HEK293 (cell line): ENCODE data around the gene OR2B6.
"Not testable (repeated sequence)": the region's sequence is repeated elsewhere in the genome, so short reads cannot be mapped to it uniquely, and the experiment has no call there.

Experiments used
- CTCF ChIA-PET: fragments of 350-600 bp; formaldehyde crosslinking; extraction: SDS; loops from one replicate; lab custom pipeline; 2021; ENCODE audit warnings: antibody characterized with exemption; lab: Yijun Ruan, JAX
- POLR2A ChIA-PET: fragments of 300-600 bp; formaldehyde crosslinking; extraction: SDS; loops from one replicate; lab custom pipeline; 2020; ENCODE audit warnings: antibody characterized with exemption, inconsistent platforms; lab: Yijun Ruan, JAX
- H3K27ac ChIP-seq: fragments of 200-500 bp; sonication (Bioruptor generic); 2 replicates; pipeline ENCODE4 v1.5.1; 2014; ENCODE audit warnings: low read depth, low read length, control low read depth, inconsistent platforms; ENCODE audit errors: extremely low read depth
- H3K36me3 ChIP-seq, 2 experiments: fragments of 200-500 bp in 1 of 2; sonication (Bioruptor generic) in 1 of 2; 1 replicate in 1 of 2; 2 replicates in 1 of 2; pipeline ENCODE4 v1.5.1; 2014 to 2017; ENCODE audit warnings: inconsistent platforms in 2 of 2, low read length in 2 of 2; ENCODE audit not compliant: control insufficient read depth in 2 of 2, insufficient read depth in 1 of 2
- H3K4me1 ChIP-seq: fragments of 200-500 bp; sonication (Bioruptor generic); 2 replicates; pipeline ENCODE4 v1.5.1; 2014; ENCODE audit warnings: mild to moderate bottlenecking, low read length, inconsistent platforms; ENCODE audit not compliant: control insufficient read depth, insufficient read depth
- H3K4me3 ChIP-seq: 2 replicates; pipeline ENCODE4 v1.5.1; 2011; ENCODE audit warnings: low read depth, mild to moderate bottlenecking, control low read depth, low read length, moderate library complexity
- H3K9me3 ChIP-seq: fragments of 200-500 bp; sonication (Bioruptor generic); 2 replicates; pipeline ENCODE4 v1.5.1; 2014; ENCODE audit warnings: low read depth, low read length, inconsistent platforms; ENCODE audit not compliant: control insufficient read depth, insufficient read depth
- BCL11B ChIP-seq: fragments of 450-650 bp; formaldehyde crosslinking; IDR thresholded peaks from 2 replicates; pipeline ENCODE4 v1.5.1; 2016; ENCODE audit warnings: low read depth, missing biosample characterization, missing genetic modification characterization
- BCL6B ChIP-seq: fragments of 450-650 bp; formaldehyde crosslinking; IDR thresholded peaks from 2 replicates; pipeline ENCODE4 v1.5.1; 2017; ENCODE audit warnings: missing biosample characterization, missing genetic modification characterization
- HOXC10 ChIP-seq: sonication (generic); formaldehyde crosslinking; IDR thresholded peaks from 2 replicates; pipeline ENCODE4 v1.8.1; 2023; ENCODE audit warnings: mild to moderate bottlenecking, missing genetic modification reagents
- KLF16 ChIP-seq: fragments of 450-650 bp; formaldehyde crosslinking; IDR thresholded peaks from 2 replicates; pipeline ENCODE4 v1.5.1; 2017; ENCODE audit warnings: missing biosample characterization, missing genetic modification characterization
- PRDM1 ChIP-seq: fragments of 450-650 bp; formaldehyde crosslinking; IDR thresholded peaks from 2 replicates; pipeline ENCODE4; 2016; ENCODE audit warnings: missing biosample characterization, missing genetic modification characterization
- ZBTB21 ChIP-seq: fragments of 450-650 bp; formaldehyde crosslinking; IDR thresholded peaks from 2 replicates; pipeline ENCODE4 v1.5.1; 2017; ENCODE audit warnings: missing biosample characterization, missing genetic modification characterization
- ZNF16 ChIP-seq: fragments of 450-650 bp; formaldehyde crosslinking; IDR thresholded peaks from 2 replicates; pipeline ENCODE4 v1.5.1; 2016; ENCODE audit warnings: low read depth, missing biosample characterization, missing genetic modification characterization
- ZNF2 ChIP-seq: fragments of 450-650 bp; formaldehyde crosslinking; IDR thresholded peaks from 2 replicates; pipeline ENCODE4 v1.5.1; 2016; ENCODE audit warnings: missing biosample characterization, missing genetic modification characterization
- ZNF274 ChIP-seq, 2 experiments: fragments of 200-500 bp in 1 of 2; fragments of 450-650 bp in 1 of 2; sonication (Bioruptor generic) in 1 of 2; formaldehyde crosslinking in 1 of 2; IDR thresholded peaks; 2 replicates each; pipeline versions ENCODE4 v1.5.1 to v1.6.1; 2014 to 2016; ENCODE audit warnings: borderline replicate concordance in 1 of 2, inconsistent platforms in 1 of 2, low read length in 1 of 2, missing biosample characterization in 1 of 2, missing genetic modification characterization in 1 of 2
- ZNF549 ChIP-seq: fragments of 450-650 bp; IDR thresholded peaks from 2 replicates; pipeline ENCODE4 v1.5.1; 2018; ENCODE audit warnings: missing biosample characterization, missing genetic modification characterization, mild to moderate bottlenecking, inconsistent platforms, moderate library complexity
- ZNF600 ChIP-seq: fragments of 450-650 bp; formaldehyde crosslinking; IDR thresholded peaks from 2 replicates; pipeline ENCODE4 v1.5.1; 2016; ENCODE audit warnings: missing biosample characterization, missing genetic modification characterization
- ZNF629 ChIP-seq: fragments of 450-650 bp; formaldehyde crosslinking; IDR thresholded peaks from 2 replicates; pipeline ENCODE4 v1.5.1; 2017; ENCODE audit warnings: missing biosample characterization, missing genetic modification characterization
- ZNF660 ChIP-seq: fragments of 450-650 bp; IDR thresholded peaks from 2 replicates; pipeline ENCODE4 v1.5.1; 2018; ENCODE audit warnings: missing biosample characterization, mild to moderate bottlenecking, missing genetic modification characterization
- ZNF692 ChIP-seq: fragments of 450-650 bp; formaldehyde crosslinking; IDR thresholded peaks from 2 replicates; pipeline ENCODE4 v1.5.1; 2016; ENCODE audit warnings: missing biosample characterization, missing genetic modification characterization
- ZSCAN5A ChIP-seq: fragments of 450-650 bp; formaldehyde crosslinking; IDR thresholded peaks from 2 replicates; pipeline ENCODE4 v1.5.1; 2016; ENCODE audit warnings: missing biosample characterization, missing genetic modification characterization
- TF ChIP-seq, protein P1 (sequence below): fragments of 450-650 bp; formaldehyde crosslinking; IDR thresholded peaks from 2 replicates; pipeline ENCODE4 v1.5.1; 2016; ENCODE audit warnings: missing biosample characterization, missing genetic modification characterization, low read depth

OR2B6 gene

DNA sequence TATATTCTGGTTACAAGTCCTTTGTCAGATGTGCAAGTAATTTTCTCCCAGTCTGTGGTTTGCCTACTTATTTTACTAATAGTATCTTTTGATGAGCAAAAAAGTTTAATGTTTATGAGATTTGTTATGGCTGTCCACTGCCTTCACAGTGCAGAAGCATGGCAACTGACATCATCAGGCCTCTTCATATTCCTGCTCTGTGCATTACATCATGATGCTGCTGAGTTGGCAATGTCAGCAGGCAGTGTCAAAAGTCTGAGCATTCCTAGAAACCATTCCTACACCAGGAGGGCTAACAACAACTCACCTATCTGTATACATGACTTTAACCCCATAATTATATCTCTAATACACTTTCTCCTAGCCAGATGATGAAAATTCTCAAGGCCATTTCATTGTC lies 34.1 kb upstream of the OR2B6 start:
- CTCF ChIA-PET = no interaction called here
- Histone ChIP-seq H3K9me3 (no peaks in the 10 kb centered on the region), H3K4me1 (no peaks in the 10 kb centered on the region), H3K27ac (no peak overlapping the region), H3K36me3 (no peaks in the 10 kb centered on the region), H3K4me3 (no peak overlapping the region)
- POLR2A ChIA-PET = no interaction called here
- TF ChIP-seq, protein P1, sequence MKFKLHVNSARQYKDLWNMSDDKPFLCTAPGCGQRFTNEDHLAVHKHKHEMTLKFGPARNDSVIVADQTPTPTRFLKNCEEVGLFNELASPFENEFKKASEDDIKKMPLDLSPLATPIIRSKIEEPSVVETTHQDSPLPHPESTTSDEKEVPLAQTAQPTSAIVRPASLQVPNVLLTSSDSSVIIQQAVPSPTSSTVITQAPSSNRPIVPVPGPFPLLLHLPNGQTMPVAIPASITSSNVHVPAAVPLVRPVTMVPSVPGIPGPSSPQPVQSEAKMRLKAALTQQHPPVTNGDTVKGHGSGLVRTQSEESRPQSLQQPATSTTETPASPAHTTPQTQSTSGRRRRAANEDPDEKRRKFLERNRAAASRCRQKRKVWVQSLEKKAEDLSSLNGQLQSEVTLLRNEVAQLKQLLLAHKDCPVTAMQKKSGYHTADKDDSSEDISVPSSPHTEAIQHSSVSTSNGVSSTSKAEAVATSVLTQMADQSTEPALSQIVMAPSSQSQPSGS (tag by site-specific recombination) = 0 out of 2 replicates have a peak, but pooled peaks have one; percentile 60
- TF ChIP-seq ZSCAN5A (tag by site-specific recombination) = no peak
- no peak for TF ChIP-seq BCL11B (tag by site-specific recombination)
- TF ChIP-seq ZNF629 (tag by site-specific recombination) = 0 out of 2 replicates have a peak, but pooled peaks have one; percentile 40
- TF ChIP-seq ZNF660 (tag by site-specific recombination) = peak; percentile 14; the same call in 1 of the 2 replicates
- TF ChIP-seq HOXC10 (CRISPR knock-in tag) = no peak
- TF ChIP-seq BCL6B (tag by site-specific recombination) = 0 out of 2 replicates have a peak, but pooled peaks have one; percentile 22
- TF ChIP-seq ZBTB21 (tag by site-specific recombination) = peak; percentile 69; the same call in 1 of the 2 replicates
- TF ChIP-seq, all 188 proteins: peak for 5

- TF ChIP-seq ZNF274 (IDR thresholded peaks at IDR 0.05; ENCODE audit: low read length) (no peak), ZNF274 (tag by site-specific recombination; IDR thresholded peaks at IDR 0.05; ENCODE audit: borderline replicate concordance) (no peak), ZNF16 (tag by site-specific recombination) (no peak), ZNF2 (no peak), ZNF549 (tag by site-specific recombination) (no peak), KLF16 (tag by site-specific recombination) (no peak), ZNF600 (no peak), ZNF692 (tag by site-specific recombination) (no peak), PRDM1 (no peak)
- Histone ChIP-seq H3K36me3 (no peaks in the 10 kb centered on the region), H3K9me3 (no peaks in the 10 kb centered on the region), H3K4me3 (no peak overlapping the region), H3K4me1 (no peaks in the 10 kb centered on the region), H3K27ac (no peak overlapping the region)
- ChIA-PET POLR2A (no interaction called here), CTCF (no interaction called here)
Observed at GRCh38 chr6:27924179-27924578, 32.9 kb upstream of the OR2B6 start.

- POLR2A ChIA-PET = not testable (repeated sequence)
Observed at GRCh38 chr6:27928041-27928440, 29.0 kb upstream of the OR2B6 start.

DNA sequence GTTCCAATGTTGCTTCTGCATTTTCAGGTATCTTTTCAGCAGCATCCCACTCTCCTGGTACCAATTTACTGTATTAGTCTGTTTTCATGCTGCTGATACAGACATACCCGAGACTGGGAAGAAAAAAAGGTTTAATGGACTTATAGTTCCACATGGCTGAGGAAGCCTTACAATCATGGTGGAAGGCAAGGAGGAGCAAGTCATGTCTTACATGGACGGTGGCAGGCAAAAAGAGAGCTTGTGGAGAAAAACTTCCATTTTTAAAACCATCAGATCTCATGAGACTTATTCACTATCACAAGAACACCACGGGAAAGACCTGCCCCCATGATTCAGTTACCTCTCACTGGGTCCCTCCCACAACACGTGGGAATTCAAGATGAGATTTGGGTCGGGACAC lies 27.1 kb upstream of the OR2B6 start:
- H3K4me1 ChIP-seq, H3K36me3 ChIP-seq, H3K4me3 ChIP-seq, H3K9me3 ChIP-seq, H3K27ac ChIP-seq, POLR2A ChIA-PET: not testable (repeated sequence)
- CTCF ChIA-PET = interaction anchor here (0.7 kb wide), 1 partner anchor 9 kb away, joined by 3 read pairs; no protein-coding TSS in a partner anchor

More at GRCh38 chr6:27928041-27928440, 29.0 kb upstream of the OR2B6 start:
- H3K4me3 ChIP-seq, H3K9me3 ChIP-seq, H3K4me1 ChIP-seq, H3K36me3 ChIP-seq, H3K27ac ChIP-seq: not testable (repeated sequence)
- CTCF ChIA-PET = interaction anchor here (0.6 kb wide), 1 partner anchor 1551 kb away, joined by 3 read pairs; no protein-coding TSS in a partner anchor
